HepG2 (cell line): ENCODE data around the gene ITGAX. TPM values are rescaled to one million over a fixed set of nuclear protein-coding genes. Genes with fewer than 3 reads are reported as not detected.

ENCODE experiments used
- ATAC-seq: fragments of 200-7000 bp; cut with Tn5 transposase; 3 replicates; pipeline ENCODE4 v1.9.1; 2020; ENCODE audit warnings: mild to moderate bottlenecking, moderate library complexity
- BruUV-seq: library from RNA; stranded (reverse); fragments of 400-500 nt; replicated peaks from 2 replicates; lab custom pipeline; 2021; lab: Mats Ljungman, UMichigan
- CTCF ChIA-PET: fragments of 300-600 bp; formaldehyde crosslinking; extraction: SDS; loops from one replicate; lab custom pipeline; 2021; ENCODE audit warnings: low total read pairs, inconsistent platforms, low intra/inter-chr PET ratio; lab: Yijun Ruan, JAX
- POLR2A ChIA-PET: fragments of 350-600 bp; sonication (Branson Sonifier 250); formaldehyde crosslinking; loops from one replicate; lab custom pipeline; 2020; ENCODE audit warnings: antibody characterized with exemption, inconsistent platforms; lab: Yijun Ruan, JAX
- DNase-seq: peaks from one replicate; pipeline ENCODE4 v3.0.0-alpha.2; 2015; ENCODE audit warnings: low spot score
- FAIRE-seq: peaks from 3 replicates; lab custom pipeline; 2011; peaks lifted over from hg19 to GRCh38; lab: Jason Lieb, UNC
- H2AFZ ChIP-seq: one replicate; pipeline ENCODE4 v1.6.1; 2011; ENCODE audit warnings: low read length, inconsistent platforms
- H3K27ac ChIP-seq: fragments of 300-600 bp; 3 replicates; pipeline ENCODE4 v1.8.0; 2011; ENCODE audit warnings: mixed run types, mild to moderate bottlenecking, mixed read lengths, low read length, inconsistent platforms; ENCODE audit not compliant: insufficient read depth; ENCODE audit errors: extremely low read length
- H3K27me3 ChIP-seq, 2 experiments: fragments of 200-600 bp in 1 of 2; 2 replicates in 1 of 2; 3 replicates in 1 of 2; pipeline versions ENCODE4 v1.6.0 to v1.8.0; 2011; ENCODE audit warnings: low read length in 2 of 2, mild to moderate bottlenecking in 2 of 2, moderate library complexity in 2 of 2, inconsistent platforms in 1 of 2; ENCODE audit not compliant: insufficient read depth in 2 of 2, control insufficient read depth in 1 of 2
- H3K36me3 ChIP-seq, 2 experiments: fragments of 200-600 bp in 1 of 2; replicated peaks in 1 of 2; 2 replicates in 1 of 2; 3 replicates in 1 of 2; pipeline versions ENCODE4 v1.5.1 to v1.8.0; 2011; ENCODE audit warnings: low read length in 2 of 2, inconsistent platforms in 1 of 2; ENCODE audit not compliant: insufficient read depth in 2 of 2, control insufficient read depth in 1 of 2
- H3K4me1 ChIP-seq: 2 replicates; pipeline ENCODE4 v1.5.1; 2012; ENCODE audit warnings: low read length, inconsistent platforms; ENCODE audit not compliant: insufficient read depth
- H3K4me2 ChIP-seq: 2 replicates; pipeline ENCODE4 v1.6.0; 2011; ENCODE audit warnings: low read depth, low read length, inconsistent platforms
- H3K4me3 ChIP-seq, 3 experiments: fragments of 200-600 bp in 1 of 3; sonication (generic), shearing (Covaris generic) in 1 of 3; replicated peaks in 1 of 3; 2 replicates each; pipeline ENCODE4 v1.5.1; 2011 to 2016; ENCODE audit warnings: low read length in 3 of 3, inconsistent platforms in 2 of 3, low read depth in 2 of 3, mild to moderate bottlenecking in 2 of 3, control low read depth in 1 of 3, mixed read lengths in 1 of 3; ENCODE audit not compliant: insufficient read depth in 1 of 3
- H3K79me2 ChIP-seq: one replicate; pipeline ENCODE4 v1.6.1; 2011; ENCODE audit warnings: low read length, inconsistent platforms; ENCODE audit not compliant: insufficient read depth
- H3K9ac ChIP-seq: 2 replicates; pipeline ENCODE4 v1.6.0; 2011; ENCODE audit warnings: mild to moderate bottlenecking, low read depth, low read length, inconsistent platforms; ENCODE audit not compliant: insufficient read depth
- H3K9me3 ChIP-seq: 2 replicates; pipeline ENCODE4 v1.5.1; 2012; ENCODE audit warnings: mild to moderate bottlenecking, low read length
- H4K20me1 ChIP-seq: 2 replicates; pipeline ENCODE4 v1.6.0; 2011; ENCODE audit warnings: inconsistent platforms, mild to moderate bottlenecking, low read length, moderate library complexity; ENCODE audit not compliant: insufficient read depth
- BCL6 ChIP-seq: IDR thresholded peaks from 2 replicates; pipeline ENCODE4 v1.6.1; 2016; ENCODE audit warnings: missing genetic modification reagents, missing compliant biosample characterization
- HIVEP1 ChIP-seq: sonication (generic); formaldehyde crosslinking; IDR thresholded peaks from 2 replicates; pipeline ENCODE4 v1.4.0; 2020; ENCODE audit warnings: mild to moderate bottlenecking, missing genetic modification reagents
- KDM5A ChIP-seq: fragments of 200-600 bp; sonication (generic); IDR thresholded peaks from 2 replicates; pipeline ENCODE4 v1.7.0; 2018; ENCODE audit warnings: antibody characterized with exemption, mild to moderate bottlenecking, low read length, borderline replicate concordance
- LCORL ChIP-seq, 2 experiments: fragments of 450-650 bp in 1 of 2; sonication (generic) in 1 of 2; formaldehyde crosslinking in 1 of 2; IDR thresholded peaks; 2 replicates each; pipeline versions ENCODE4 v1.5.0 to v1.6.1; 2017 to 2020; ENCODE audit warnings: antibody characterized with exemption in 1 of 2, missing genetic modification reagents in 1 of 2
- NONO ChIP-seq, 2 experiments: fragments of 450-650 bp in 1 of 2; sonication (generic) in 1 of 2; formaldehyde crosslinking in 1 of 2; IDR thresholded peaks in 1 of 2; conservative IDR thresholded peaks in 1 of 2; 2 replicates each; pipeline versions ENCODE4 v1.6.1 to v1.8.0; 2017 to 2022; ENCODE audit warnings: mild to moderate bottlenecking in 1 of 2, missing genetic modification reagents in 1 of 2, moderate library complexity in 1 of 2
- NR1H2 ChIP-seq: sonication (generic); formaldehyde crosslinking; IDR thresholded peaks from 2 replicates; pipeline ENCODE4 v1.8.1; 2022; ENCODE audit warnings: low read depth, missing genetic modification reagents, borderline replicate concordance
- RORA ChIP-seq: sonication (generic); formaldehyde crosslinking; IDR thresholded peaks from 2 replicates; pipeline ENCODE4 v1.5.0; 2020; ENCODE audit warnings: mild to moderate bottlenecking, missing genetic modification reagents, moderate library complexity
- SMARCC2 ChIP-seq: fragments of 450-650 bp; IDR thresholded peaks from 2 replicates; pipeline ENCODE4 v1.6.1; 2017; ENCODE audit warnings: antibody characterized with exemption, mild to moderate bottlenecking
- SP4 ChIP-seq: sonication (generic); formaldehyde crosslinking; IDR thresholded peaks from 2 replicates; pipeline ENCODE4 v1.8.1; 2023; ENCODE audit warnings: mild to moderate bottlenecking, missing genetic modification reagents
- TOE1 ChIP-seq: sonication (generic); formaldehyde crosslinking; IDR thresholded peaks from 2 replicates; pipeline ENCODE4 v1.4.0; 2020; ENCODE audit warnings: mild to moderate bottlenecking, missing genetic modification reagents
- ZNF251 ChIP-seq: sonication (generic); formaldehyde crosslinking; IDR thresholded peaks from 2 replicates; pipeline ENCODE4 v1.9.0; 2021; ENCODE audit warnings: mild to moderate bottlenecking, missing genetic modification reagents
- WGBS: methylation state at CpG from one replicate; pipeline ENCODE4 v1.1.6; 2017; ENCODE audit warnings: low lambda C conversion rate; 5-methylcytosine and 5-hydroxymethylcytosine counted together
- in situ Hi-C: cut with HindIII; loops from 2 replicates; pipeline ENCODE4 v1.10.0; 2017; ENCODE audit warnings: low pct_unique_long_range_greater_than_20kb; ENCODE audit not compliant: extremely low pct_ligation_motif_present
- intact Hi-C: fragments of 100-400 bp; cut with micrococcal nuclease; formaldehyde crosslinking; loops from one replicate; pipeline ENCODE4 v1.10.0; 2022; ENCODE audit not compliant: unreplicated experiment
- polyA plus RNA-seq, 8 experiments: library from polyadenylated mRNA; depleted of rRNA in 3 of 8; stranded (reverse) in 7 of 8; unstranded in 1 of 8; fragments of >200 nt; fragmentation: Illumina TruSeq in 4 of 8; extraction: Trizol in 4 of 8; gene quantifications; 2 replicates each; pipeline versions ENCODE4 v1.2.1 to v1.2.3, GENCODE V29; 2011 to 2016; ENCODE audit warnings: low read depth in 4 of 8, missing spikeins in 1 of 8, mixed read lengths in 1 of 8; ENCODE audit not compliant: insufficient read depth in 1 of 8
- total RNA-seq, 5 experiments: library from RNA; depleted of rRNA; stranded (reverse); fragments of >200 nt; fragmentation: Illumina TruSeq; extraction: Trizol; gene quantifications; 2 replicates each; pipeline ENCODE4 v1.2.3, GENCODE V29; 2016; ENCODE audit warnings: low read depth in 1 of 5
- TF ChIP-seq, protein P1 (sequence below): sonication (generic); formaldehyde crosslinking; IDR thresholded peaks from 2 replicates; pipeline ENCODE4 v1.5.0; 2020; ENCODE audit warnings: missing genetic modification reagents
- TF ChIP-seq, protein P2 (sequence below): sonication (generic); formaldehyde crosslinking; IDR thresholded peaks from 2 replicates; pipeline ENCODE4 v1.9.0; 2021; ENCODE audit warnings: missing genetic modification reagents, borderline replicate concordance

Gene ITGAX
- total and polyA plus RNA-seq, 2 of the 13 experiments (the other 11 are each of a cell fraction or from before 2014, with no cell fraction given) = 0.32 TPM; not detected in 1

DNA sequence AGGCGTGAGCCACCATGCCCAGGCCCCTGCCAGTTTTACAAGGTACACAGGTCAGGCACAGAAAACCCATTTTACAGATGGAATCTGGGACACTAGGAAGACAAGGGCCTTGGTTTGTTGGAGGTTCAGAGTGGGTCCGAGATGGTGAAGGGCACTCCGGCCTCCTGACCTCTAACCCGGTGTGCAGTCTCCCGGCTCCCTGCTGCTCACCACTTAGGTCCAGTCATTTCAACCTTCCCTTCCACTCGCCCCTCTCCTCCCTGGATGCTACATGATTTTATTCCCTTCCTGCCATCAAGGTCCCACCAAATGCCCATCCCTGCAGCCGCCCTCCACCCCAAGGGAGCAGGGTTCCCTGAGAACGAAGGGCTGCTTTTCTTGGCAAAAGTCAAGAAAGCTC, 8.7 kb downstream of the ITGAX start:
- ChIA-PET POLR2A (no interaction called here), CTCF (no interaction called here)
- no peak for FAIRE-seq
- no peaks in the 10 kb centered on the region for H3K36me3 ChIP-seq
- H3K9ac ChIP-seq = no peak overlapping the region
- no peak for ATAC-seq
- no peaks in the 10 kb centered on the region for H3K9me3 ChIP-seq
- DNase-seq = no peak
- intact Hi-C loops = no loop called here
- TF ChIP-seq, protein P1, sequence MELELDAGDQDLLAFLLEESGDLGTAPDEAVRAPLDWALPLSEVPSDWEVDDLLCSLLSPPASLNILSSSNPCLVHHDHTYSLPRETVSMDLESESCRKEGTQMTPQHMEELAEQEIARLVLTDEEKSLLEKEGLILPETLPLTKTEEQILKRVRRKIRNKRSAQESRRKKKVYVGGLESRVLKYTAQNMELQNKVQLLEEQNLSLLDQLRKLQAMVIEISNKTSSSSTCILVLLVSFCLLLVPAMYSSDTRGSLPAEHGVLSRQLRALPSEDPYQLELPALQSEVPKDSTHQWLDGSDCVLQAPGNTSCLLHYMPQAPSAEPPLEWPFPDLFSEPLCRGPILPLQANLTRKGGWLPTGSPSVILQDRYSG = no peak
- no peak for TF ChIP-seq SMARCC2
- TF ChIP-seq RORA (CRISPR knock-in tag) = no peak
- TF ChIP-seq BCL6 (CRISPR knock-in tag) = no peak
- TF ChIP-seq ZNF251 (CRISPR knock-in tag) = no peak
- TF ChIP-seq NR1H2 = no peak
- TF ChIP-seq LCORL (IDR thresholded peaks at IDR 0.05) = no peak
- no peak for TF ChIP-seq LCORL (CRISPR knock-in tag; IDR thresholded peaks at IDR 0.05)
- no peak for TF ChIP-seq SP4 (CRISPR knock-in tag)
- TF ChIP-seq, protein P2, sequence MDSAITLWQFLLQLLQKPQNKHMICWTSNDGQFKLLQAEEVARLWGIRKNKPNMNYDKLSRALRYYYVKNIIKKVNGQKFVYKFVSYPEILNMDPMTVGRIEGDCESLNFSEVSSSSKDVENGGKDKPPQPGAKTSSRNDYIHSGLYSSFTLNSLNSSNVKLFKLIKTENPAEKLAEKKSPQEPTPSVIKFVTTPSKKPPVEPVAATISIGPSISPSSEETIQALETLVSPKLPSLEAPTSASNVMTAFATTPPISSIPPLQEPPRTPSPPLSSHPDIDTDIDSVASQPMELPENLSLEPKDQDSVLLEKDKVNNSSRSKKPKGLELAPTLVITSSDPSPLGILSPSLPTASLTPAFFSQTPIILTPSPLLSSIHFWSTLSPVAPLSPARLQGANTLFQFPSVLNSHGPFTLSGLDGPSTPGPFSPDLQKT (CRISPR knock-in tag) = no peak
- no peak for TF ChIP-seq KDM5A
- TF ChIP-seq HIVEP1 (CRISPR knock-in tag) = no peak
- no peak for TF ChIP-seq NONO (IDR thresholded peaks at IDR 0.05)
- TF ChIP-seq NONO (CRISPR knock-in tag; conservative IDR thresholded peaks at IDR 0.05) = no peak
- no peak for TF ChIP-seq TOE1 (CRISPR knock-in tag)
- peaks cover 0 to 39% of the 10 kb centered on the region in 2 experiments; a peak in 2 of 5 replicates for H3K27me3 ChIP-seq
- H2AFZ ChIP-seq = no peak overlapping the region
- no peaks in the 10 kb centered on the region; the same call in 1 of the 2 replicates for H4K20me1 ChIP-seq
- H3K4me3 ChIP-seq = no peak overlapping the region
- H3K4me1 ChIP-seq = no peaks in the 10 kb centered on the region
- no TSS peak for BruUV-seq
- H3K4me2 ChIP-seq = no peak overlapping the region
- H3K79me2 ChIP-seq = no peaks in the 10 kb centered on the region
- no peak overlapping the region for H3K27ac ChIP-seq
- 25% methylated on average over 8 of the region's 8 CpGs for WGBS
- in situ Hi-C loops = no loop called here
